A549 (cell line): ENCODE data around the gene TRAPPC2B. TPM values are rescaled to one million over a fixed set of nuclear protein-coding genes. Genes with fewer than 3 reads are reported as not detected.

Experiments
- ATAC-seq, 2 experiments: fragments of 200-7000 bp in 1 of 2; fragments of >200 bp in 1 of 2; cut with Nextera tagmentation in 1 of 2; cut with Tn5 transposase in 1 of 2; 3 replicates each; pipeline versions ENCODE4 v1.8.0 to v1.9.1; 2018 to 2020; ENCODE audit warnings: mild to moderate bottlenecking in 1 of 2, moderate library complexity in 1 of 2
- CTCF ChIA-PET: fragments of 300-600 bp; sonication (Branson Sonifier 250); formaldehyde crosslinking; extraction: SDS; loops from one replicate; lab custom pipeline; 2021; ENCODE audit warnings: antibody characterized with exemption, inconsistent platforms; lab: Yijun Ruan, JAX
- POLR2A ChIA-PET: fragments of 350-600 bp; formaldehyde crosslinking; extraction: SDS; loops from one replicate; lab custom pipeline; 2021; ENCODE audit warnings: antibody characterized with exemption, inconsistent platforms; lab: Yijun Ruan, JAX
- DNase-seq, 2 experiments: peaks; one replicate each; pipeline versions ENCODE4 v3.0.0 to v3.0.0-alpha.2; 2011 to 2016; ENCODE audit warnings: low read depth in 1 of 2, low spot score in 1 of 2
- FAIRE-seq: peaks from 2 replicates; lab custom pipeline; 2011; peaks lifted over from hg19 to GRCh38; lab: Jason Lieb, UNC
- H3K27ac ChIP-seq, 2 experiments: fragments of >200 bp; sonication (Bioruptor Twin); formaldehyde crosslinking; 3 replicates each; pipeline ENCODE4 v1.5.1; 2016 to 2017
- H3K4me1 ChIP-seq: fragments of >200 bp; sonication (Bioruptor Twin); formaldehyde crosslinking; 3 replicates; pipeline ENCODE4 v1.6.1; 2016
- H3K4me2 ChIP-seq: fragments of >200 bp; sonication (Bioruptor Twin); formaldehyde crosslinking; 3 replicates; pipeline ENCODE4 v1.6.1; 2016
- H3K4me3 ChIP-seq: fragments of >200 bp; sonication (Bioruptor Twin); formaldehyde crosslinking; 3 replicates; pipeline ENCODE4 v1.5.1; 2016
- H3K9me3 ChIP-seq: fragments of >200 bp; sonication (Bioruptor Twin); formaldehyde crosslinking; 3 replicates; pipeline ENCODE4 v1.6.1; 2016
- ATOH8 ChIP-seq: fragments of 250-450 bp; sonication (Bioruptor Pico); IDR thresholded peaks from 2 replicates; pipeline ENCODE4 v1.5.0; 2020; ENCODE audit warnings: low read depth, mild to moderate bottlenecking, moderate library complexity
- BCL3 ChIP-seq: fragments of >200 bp; sonication (Bioruptor Twin); formaldehyde crosslinking; IDR thresholded peaks from 3 replicates; pipeline ENCODE4 v1.6.1; 2016
- BHLHE40 ChIP-seq: IDR thresholded peaks from 2 replicates; pipeline ENCODE4 v1.6.1; 2012; ENCODE audit warnings: low read depth, low read length, inconsistent platforms
- CBX2 ChIP-seq: fragments of 200-600 bp; sonication (generic); IDR thresholded peaks from 2 replicates; pipeline ENCODE4 v1.6.1; 2016; ENCODE audit warnings: low read depth, mild to moderate bottlenecking, borderline replicate concordance
- CEBPB ChIP-seq, 2 experiments: fragments of >200 bp in 1 of 2; sonication (Bioruptor Twin) in 1 of 2; formaldehyde crosslinking in 1 of 2; IDR thresholded peaks; 2 replicates each; pipeline ENCODE4 v1.6.1; 2012 to 2016
- ELK1 ChIP-seq: fragments of 150-350 bp; IDR thresholded peaks from 2 replicates; pipeline ENCODE4 v1.6.1; 2014; ENCODE audit warnings: low read depth, mild to moderate bottlenecking, low read length
- EP300 ChIP-seq, 2 experiments: fragments of >200 bp; sonication (Bioruptor Twin); formaldehyde crosslinking; IDR thresholded peaks; 2 replicates in 1 of 2; 3 replicates in 1 of 2; pipeline ENCODE4 v1.6.1; 2016 to 2017
- FOSB ChIP-seq: fragments of 250-450 bp; sonication (Bioruptor Pico); IDR thresholded peaks from 2 replicates; pipeline ENCODE4 v1.5.0; 2020; ENCODE audit warnings: mild to moderate bottlenecking, moderate library complexity
- FOSL2 ChIP-seq, 2 experiments: fragments of 450-650 bp in 1 of 2; fragments of >200 bp in 1 of 2; sonication (Bioruptor Twin) in 1 of 2; formaldehyde crosslinking; IDR thresholded peaks; 2 replicates each; pipeline versions ENCODE4 v1.5.0 to v1.6.1; 2016 to 2020; ENCODE audit warnings: mild to moderate bottlenecking in 1 of 2, moderate library complexity in 1 of 2
- GATA3 ChIP-seq: IDR thresholded peaks from 2 replicates; pipeline ENCODE4 v1.6.1; 2012; ENCODE audit warnings: borderline replicate concordance
- HMGXB4 ChIP-seq: fragments of 250-450 bp; sonication (Bioruptor Pico); IDR thresholded peaks from 2 replicates; pipeline ENCODE4 v1.5.0; 2021; ENCODE audit warnings: mild to moderate bottlenecking, moderate library complexity, borderline replicate concordance
- HOXA7 ChIP-seq: fragments of 250-450 bp; sonication (Bioruptor Pico); IDR thresholded peaks from 2 replicates; pipeline ENCODE4 v1.5.0; 2020; ENCODE audit warnings: mild to moderate bottlenecking, moderate library complexity
- HOXB13 ChIP-seq: fragments of 250-450 bp; sonication (Bioruptor Pico); IDR thresholded peaks from 2 replicates; pipeline ENCODE4 v1.5.0; 2020; ENCODE audit warnings: low read depth, mild to moderate bottlenecking, moderate library complexity
- JUN ChIP-seq, 2 experiments: fragments of >200 bp; sonication (Bioruptor Twin); formaldehyde crosslinking; IDR thresholded peaks; 2 replicates in 1 of 2; 3 replicates in 1 of 2; pipeline ENCODE4 v1.6.1; 2016 to 2017
- JUNB ChIP-seq: fragments of >200 bp; sonication (Bioruptor Twin); formaldehyde crosslinking; IDR thresholded peaks from 2 replicates; pipeline ENCODE4 v1.6.1; 2016
- MAFK ChIP-seq: fragments of 450-650 bp; IDR thresholded peaks from 2 replicates; pipeline ENCODE4 v1.6.1; 2014; ENCODE audit not compliant: partially characterized antibody
- MYC ChIP-seq: IDR thresholded peaks from 2 replicates; pipeline ENCODE4 v1.6.1; 2012; ENCODE audit warnings: mild to moderate bottlenecking, inconsistent platforms, low read length, improper control_type of control experiment, borderline replicate concordance
- POLR2A ChIP-seq: IDR thresholded peaks from 2 replicates; pipeline ENCODE4 v1.6.1; 2012; ENCODE audit warnings: mild to moderate bottlenecking, low read length
- RARB ChIP-seq: fragments of 250-450 bp; sonication (Bioruptor Pico); IDR thresholded peaks from 2 replicates; pipeline ENCODE4 v1.8.0; 2021; ENCODE audit warnings: mild to moderate bottlenecking, moderate library complexity
- RFX5 ChIP-seq: fragments of 450-650 bp; IDR thresholded peaks from 2 replicates; pipeline ENCODE4 v1.7.1; 2014; ENCODE audit warnings: antibody characterized with exemption, mild to moderate bottlenecking, moderate library complexity
- RNF2 ChIP-seq: fragments of 200-600 bp; sonication (generic); IDR thresholded peaks from 2 replicates; pipeline ENCODE4 v1.6.1; 2016; ENCODE audit warnings: low read depth, mild to moderate bottlenecking, antibody characterized with exemption, moderate library complexity, borderline replicate concordance
- SMC3 ChIP-seq: fragments of >200 bp; sonication (Bioruptor Twin); formaldehyde crosslinking; IDR thresholded peaks from 3 replicates; pipeline ENCODE4 v1.6.1; 2018; ENCODE audit warnings: inconsistent platforms
- SREBF2 ChIP-seq: fragments of 450-650 bp; IDR thresholded peaks from 2 replicates; pipeline ENCODE4 v1.6.1; 2014; ENCODE audit warnings: mild to moderate bottlenecking, moderate library complexity
- TP53 ChIP-seq: fragments of 250-450 bp; sonication (Bioruptor Pico); IDR thresholded peaks from 2 replicates; pipeline ENCODE4 v1.5.0; 2021; ENCODE audit warnings: mild to moderate bottlenecking, moderate library complexity
- ZC3H11A ChIP-seq: fragments of 450-650 bp; IDR thresholded peaks from 2 replicates; pipeline ENCODE4 v1.6.1; 2014; ENCODE audit warnings: antibody characterized with exemption, mild to moderate bottlenecking
- WGBS: methylation state at CpG from one replicate; pipeline ENCODE4 v1.1.6; 2017; ENCODE audit errors: missing lambda C conversion rate; 5-methylcytosine and 5-hydroxymethylcytosine counted together
- polyA minus RNA-seq: library from RNA; depleted of rRNA, polyadenylated mRNA; stranded (reverse); fragments of >200 nt; gene quantifications from 2 replicates; pipeline ENCODE4 v1.2.3, GENCODE V29; 2011; rRNA and poly(A)+ RNA removed
- polyA plus RNA-seq, 4 experiments: library from polyadenylated mRNA; depleted of rRNA in 3 of 4; stranded (reverse); fragments of >200 nt; fragmentation: RNase III in 1 of 4; extraction: RNeasy Plus Mini Kit Qiagen cat#74134 plus additional on column Dnase treatment in 1 of 4; gene quantifications; 2 replicates in 3 of 4; 3 replicates in 1 of 4; pipeline ENCODE4 v1.2.3, GENCODE V29; 2011 to 2017
- TF ChIP-seq, protein P1 (sequence below): fragments of >200 bp; sonication (Bioruptor Twin); formaldehyde crosslinking; IDR thresholded peaks from 3 replicates; pipeline ENCODE4 v1.5.1; 2016
- TF ChIP-seq, protein P2 (sequence below): fragments of 200-600 bp; sonication (generic); IDR thresholded peaks from 2 replicates; pipeline ENCODE4 v1.6.1; 2016; ENCODE audit warnings: antibody characterized with exemption, mild to moderate bottlenecking, moderate library complexity
- TF ChIP-seq, protein P3 (sequence below): IDR thresholded peaks from 2 replicates; pipeline ENCODE4 v1.6.1; 2012

TRAPPC2B gene
- polyA plus RNA-seq (2011; rRNA removed) (25.1 and 27.8 TPM in 2 replicates), polyA plus RNA-seq (2017; fragmentation: RNase III; extraction: RNeasy Plus Mini Kit Qiagen cat#74134 plus additional on column Dnase treatment) (12.2 to 15.7 TPM (median 14.5 TPM) in 3 replicates), polyA minus RNA-seq (7.9 and 10.6 TPM in 2 replicates)
- polyA plus RNA-seq (2012; cell fraction: cytosol; rRNA removed) = 12.2 and 12.4 TPM in 2 replicates
- 6.4 and 9.2 TPM in 2 replicates for polyA plus RNA-seq (2012; cell fraction: nucleus; rRNA removed)

DNA sequence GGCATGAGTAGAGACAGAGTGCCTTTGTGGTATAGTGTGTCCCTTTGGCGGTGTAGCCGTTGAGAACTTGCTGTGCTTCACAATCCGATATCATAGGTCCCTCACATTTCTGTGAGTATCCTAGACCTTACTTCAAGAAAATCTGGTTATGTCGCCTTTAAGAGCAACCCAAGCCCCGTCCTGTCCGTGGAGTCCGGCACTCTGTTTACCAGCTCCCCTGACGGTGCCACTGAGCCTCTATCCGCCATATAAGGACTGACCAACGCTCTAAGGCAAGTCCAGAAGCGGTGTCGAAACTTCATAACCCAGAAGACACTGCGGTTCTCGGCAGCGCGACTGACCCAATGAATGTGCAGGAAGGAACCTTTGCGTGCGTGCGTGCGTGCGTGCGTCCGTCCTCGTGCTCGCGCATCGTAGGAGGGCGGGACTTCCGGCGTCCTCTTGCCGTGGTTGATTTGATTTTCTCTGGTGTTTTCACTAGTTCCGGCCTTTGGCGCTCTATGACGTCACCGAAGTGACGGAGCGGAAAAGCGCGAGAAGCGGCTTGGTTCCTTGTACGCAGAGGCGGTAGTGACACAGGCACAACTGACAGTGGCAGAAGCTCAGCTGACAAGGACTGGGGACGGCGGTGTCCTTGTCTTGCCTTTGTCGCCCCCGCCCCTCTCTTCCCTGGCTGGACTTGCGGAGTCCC, at the start of gene TRAPPC2B, which contains the start of gene ZNF547:
TRAPPC2B (plus strand) TSS at position 555 of the 691 bp plus-strand sequence. CDS start 1,283 bp downstream, outside the sequence.
ZNF547 (plus strand) TSS at position 555 of the 691 bp plus-strand sequence. CDS start 5,005 bp downstream, outside the sequence.
- peak; percentile 99 for FAIRE-seq
- CTCF ChIA-PET = interaction anchor here (0.8 to 1.6 kb wide), 2 partner anchors 30 to 102 kb away, joined by 3 read pairs; no protein-coding TSS in a partner anchor
- H3K4me2 ChIP-seq = peak within 1 kb of the TSS; percentile 64
- peaks cover 95% of the 10 kb centered on the region for H3K9me3 ChIP-seq
- H3K4me1 ChIP-seq = no peaks in the 10 kb centered on the region
- DNase-seq = peak; percentile 96 to 100
- POLR2A ChIA-PET = interaction anchor here (0.5 to 2.5 kb wide), 4 partner anchors 12 to 416 kb away, joined by 3 to 12 read pairs (median 4); partner anchors contain the start of genes ZNF304, ZNF548 and ZNF805
- H3K4me3 ChIP-seq = peak within 1 kb of the TSS; percentile 66
- ATAC-seq = peak; percentile 97 to 99
- H3K27ac ChIP-seq = peak within 1 kb of the TSS; percentile 64 to 89
- 3% methylated on average over 43 of the region's 47 CpGs for WGBS
- no peak for TF ChIP-seq POLR2A
- TF ChIP-seq CBX2 = no peak
- no peak for TF ChIP-seq HOXA7 (CRISPR knock-in tag)
- TF ChIP-seq RFX5 = no peak
- peak; percentile 16 to 67; a peak in 1 of 4 replicates for TF ChIP-seq CEBPB (IDR thresholded peaks at IDR 0.05)
- TF ChIP-seq MAFK = no peak
- TF ChIP-seq FOSB (CRISPR knock-in tag) = no peak
- no peak for TF ChIP-seq EP300 (IDR thresholded peaks at IDR 0.05)
- no peak for TF ChIP-seq ZC3H11A
- TF ChIP-seq FOSL2 (IDR thresholded peaks at IDR 0.05) = no peak
- peak; percentile 87; the same call in 1 of the 2 replicates for TF ChIP-seq FOSL2 (CRISPR knock-in tag; IDR thresholded peaks at IDR 0.05)
- TF ChIP-seq, protein P1, sequence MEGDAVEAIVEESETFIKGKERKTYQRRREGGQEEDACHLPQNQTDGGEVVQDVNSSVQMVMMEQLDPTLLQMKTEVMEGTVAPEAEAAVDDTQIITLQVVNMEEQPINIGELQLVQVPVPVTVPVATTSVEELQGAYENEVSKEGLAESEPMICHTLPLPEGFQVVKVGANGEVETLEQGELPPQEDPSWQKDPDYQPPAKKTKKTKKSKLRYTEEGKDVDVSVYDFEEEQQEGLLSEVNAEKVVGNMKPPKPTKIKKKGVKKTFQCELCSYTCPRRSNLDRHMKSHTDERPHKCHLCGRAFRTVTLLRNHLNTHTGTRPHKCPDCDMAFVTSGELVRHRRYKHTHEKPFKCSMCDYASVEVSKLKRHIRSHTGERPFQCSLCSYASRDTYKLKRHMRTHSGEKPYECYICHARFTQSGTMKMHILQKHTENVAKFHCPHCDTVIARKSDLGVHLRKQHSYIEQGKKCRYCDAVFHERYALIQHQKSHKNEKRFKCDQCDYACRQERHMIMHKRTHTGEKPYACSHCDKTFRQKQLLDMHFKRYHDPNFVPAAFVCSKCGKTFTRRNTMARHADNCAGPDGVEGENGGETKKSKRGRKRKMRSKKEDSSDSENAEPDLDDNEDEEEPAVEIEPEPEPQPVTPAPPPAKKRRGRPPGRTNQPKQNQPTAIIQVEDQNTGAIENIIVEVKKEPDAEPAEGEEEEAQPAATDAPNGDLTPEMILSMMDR = no peak
- no peak for TF ChIP-seq ATOH8 (CRISPR knock-in tag)
- TF ChIP-seq BCL3 = no peak
- no peak for TF ChIP-seq TP53
- TF ChIP-seq BHLHE40 = no peak
- no peak for TF ChIP-seq HOXB13
- TF ChIP-seq ELK1 = no peak
- TF ChIP-seq, protein P2, sequence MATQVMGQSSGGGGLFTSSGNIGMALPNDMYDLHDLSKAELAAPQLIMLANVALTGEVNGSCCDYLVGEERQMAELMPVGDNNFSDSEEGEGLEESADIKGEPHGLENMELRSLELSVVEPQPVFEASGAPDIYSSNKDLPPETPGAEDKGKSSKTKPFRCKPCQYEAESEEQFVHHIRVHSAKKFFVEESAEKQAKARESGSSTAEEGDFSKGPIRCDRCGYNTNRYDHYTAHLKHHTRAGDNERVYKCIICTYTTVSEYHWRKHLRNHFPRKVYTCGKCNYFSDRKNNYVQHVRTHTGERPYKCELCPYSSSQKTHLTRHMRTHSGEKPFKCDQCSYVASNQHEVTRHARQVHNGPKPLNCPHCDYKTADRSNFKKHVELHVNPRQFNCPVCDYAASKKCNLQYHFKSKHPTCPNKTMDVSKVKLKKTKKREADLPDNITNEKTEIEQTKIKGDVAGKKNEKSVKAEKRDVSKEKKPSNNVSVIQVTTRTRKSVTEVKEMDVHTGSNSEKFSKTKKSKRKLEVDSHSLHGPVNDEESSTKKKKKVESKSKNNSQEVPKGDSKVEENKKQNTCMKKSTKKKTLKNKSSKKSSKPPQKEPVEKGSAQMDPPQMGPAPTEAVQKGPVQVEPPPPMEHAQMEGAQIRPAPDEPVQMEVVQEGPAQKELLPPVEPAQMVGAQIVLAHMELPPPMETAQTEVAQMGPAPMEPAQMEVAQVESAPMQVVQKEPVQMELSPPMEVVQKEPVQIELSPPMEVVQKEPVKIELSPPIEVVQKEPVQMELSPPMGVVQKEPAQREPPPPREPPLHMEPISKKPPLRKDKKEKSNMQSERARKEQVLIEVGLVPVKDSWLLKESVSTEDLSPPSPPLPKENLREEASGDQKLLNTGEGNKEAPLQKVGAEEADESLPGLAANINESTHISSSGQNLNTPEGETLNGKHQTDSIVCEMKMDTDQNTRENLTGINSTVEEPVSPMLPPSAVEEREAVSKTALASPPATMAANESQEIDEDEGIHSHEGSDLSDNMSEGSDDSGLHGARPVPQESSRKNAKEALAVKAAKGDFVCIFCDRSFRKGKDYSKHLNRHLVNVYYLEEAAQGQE = peak; percentile 44; the same call in 1 of the 2 replicates
- TF ChIP-seq SMC3 = no peak
- no peak for TF ChIP-seq RARB (CRISPR knock-in tag)
- no peak for TF ChIP-seq SREBF2
- TF ChIP-seq RNF2 = no peak
- TF ChIP-seq, protein P3, sequence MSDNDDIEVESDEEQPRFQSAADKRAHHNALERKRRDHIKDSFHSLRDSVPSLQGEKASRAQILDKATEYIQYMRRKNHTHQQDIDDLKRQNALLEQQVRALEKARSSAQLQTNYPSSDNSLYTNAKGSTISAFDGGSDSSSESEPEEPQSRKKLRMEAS = peak; percentile 89
- TF ChIP-seq JUN (IDR thresholded peaks at IDR 0.05) = peak in 1 of 2 experiments; percentile 49; a peak in 1 of 5 replicates
- no peak for TF ChIP-seq JUNB
- peak; percentile 65; the same call in 1 of the 2 replicates for TF ChIP-seq GATA3
- TF ChIP-seq MYC = no peak
- no peak for TF ChIP-seq HMGXB4 (CRISPR knock-in tag)
